ENCODE measurements around the gene MMP27. TPM values are rescaled to one million over a fixed set of nuclear protein-coding genes. Genes with fewer than 3 reads are reported as not detected.

Gene MMP27, protein sequence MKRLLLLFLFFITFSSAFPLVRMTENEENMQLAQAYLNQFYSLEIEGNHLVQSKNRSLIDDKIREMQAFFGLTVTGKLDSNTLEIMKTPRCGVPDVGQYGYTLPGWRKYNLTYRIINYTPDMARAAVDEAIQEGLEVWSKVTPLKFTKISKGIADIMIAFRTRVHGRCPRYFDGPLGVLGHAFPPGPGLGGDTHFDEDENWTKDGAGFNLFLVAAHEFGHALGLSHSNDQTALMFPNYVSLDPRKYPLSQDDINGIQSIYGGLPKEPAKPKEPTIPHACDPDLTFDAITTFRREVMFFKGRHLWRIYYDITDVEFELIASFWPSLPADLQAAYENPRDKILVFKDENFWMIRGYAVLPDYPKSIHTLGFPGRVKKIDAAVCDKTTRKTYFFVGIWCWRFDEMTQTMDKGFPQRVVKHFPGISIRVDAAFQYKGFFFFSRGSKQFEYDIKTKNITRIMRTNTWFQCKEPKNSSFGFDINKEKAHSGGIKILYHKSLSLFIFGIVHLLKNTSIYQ
- total RNA-seq (2022; extraction: Qiagen RNA extraction; ENCODE audit: low read depth): not detected in 5 replicates

DNA sequence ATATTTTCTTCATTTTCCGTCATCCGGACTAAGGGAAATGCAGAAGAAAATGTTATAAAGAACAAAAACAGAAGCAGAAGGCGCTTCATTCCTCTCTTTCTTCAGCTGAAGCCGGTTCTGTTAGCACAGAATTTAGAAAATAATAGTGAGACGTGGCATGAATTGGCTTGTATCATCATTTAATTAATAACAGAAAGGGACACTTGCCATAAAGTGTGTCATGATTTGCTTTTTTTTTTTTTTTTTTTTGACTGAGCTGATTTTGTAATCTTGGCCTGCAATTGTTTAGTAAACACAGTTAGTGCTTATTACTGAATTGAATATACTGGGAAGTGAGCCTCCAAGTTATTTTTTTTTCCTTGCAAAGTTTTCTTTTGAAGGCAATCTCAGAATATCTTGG is at the start of gene MMP27:
Gene MMP27 (minus strand): TSS at position 144 of the 400 bp plus-strand sequence. CDS start 55 bp downstream, at position 89.

DNA sequence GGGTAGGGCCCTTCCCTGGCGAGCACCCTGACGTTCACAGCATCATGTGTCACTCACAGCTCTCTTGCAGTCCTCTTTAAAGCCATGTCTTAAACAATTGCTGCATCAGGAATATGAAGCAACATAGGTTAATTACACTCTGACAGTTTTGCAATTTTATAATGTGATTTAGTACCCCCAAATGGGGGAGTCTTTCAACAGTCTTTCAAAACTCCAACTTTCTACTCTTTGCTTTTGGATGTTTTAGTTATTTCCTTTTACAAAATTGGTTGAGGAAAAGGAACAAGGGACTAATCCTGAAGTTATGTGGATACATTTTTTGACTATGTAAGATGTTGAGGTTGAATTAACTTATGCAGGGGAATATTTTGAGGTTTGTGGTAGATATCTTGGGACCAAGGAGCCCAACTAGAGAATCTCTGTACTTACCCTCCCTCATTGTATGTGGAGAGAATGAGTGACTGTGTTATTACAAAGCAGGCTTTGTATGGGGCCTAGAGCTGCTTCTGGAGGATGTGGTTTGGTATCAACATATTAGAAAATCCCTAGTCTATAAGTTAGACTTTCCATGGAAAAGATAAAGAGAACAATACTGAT is 19.4 kb upstream of the MMP27 start, which contains the start of gene MMP8:
Gene MMP8 (minus strand): TSS at position 51 of the 597 bp plus-strand sequence. CDS start 99 bp downstream, outside the sequence.

Other genes with a start within 250 kb of the MMP27 start
- 20.9 to 30.7 TPM (median 24.7 TPM) in 5 replicates for gene MMP7, start 175.0 kb downstream of the MMP27 start, total RNA-seq (2022; extraction: Qiagen RNA extraction; ENCODE audit: low read depth)
- gene MMP20, start 80.4 kb downstream of the MMP27 start, total RNA-seq (2022; extraction: Qiagen RNA extraction; ENCODE audit: low read depth): 0.09 TPM in 1 of 5 replicates, not detected in the others
- not detected in 5 replicates for gene MMP8, start 19.2 kb upstream of the MMP27 start, total RNA-seq (2022; extraction: Qiagen RNA extraction; ENCODE audit: low read depth)
- 1.1 to 2.3 TPM (median 1.5 TPM) in 5 replicates for gene MMP10, start 74.9 kb upstream of the MMP27 start, total RNA-seq (2022; extraction: Qiagen RNA extraction; ENCODE audit: low read depth)
- 0.71 to 1.4 TPM (median 1.1 TPM) in 5 replicates for gene MMP1, start 92.4 kb upstream of the MMP27 start, total RNA-seq (2022; extraction: Qiagen RNA extraction; ENCODE audit: low read depth)
- 0.31 to 0.45 TPM in 2 of 5 replicates, not detected in the others for gene MMP3, start 137.8 kb upstream of the MMP27 start, total RNA-seq (2022; extraction: Qiagen RNA extraction; ENCODE audit: low read depth)
- 0.08 TPM in 1 of 5 replicates, not detected in the others for gene MMP12, start 169.2 kb upstream of the MMP27 start, total RNA-seq (2022; extraction: Qiagen RNA extraction; ENCODE audit: low read depth)
- gene MMP13, start 250.0 kb upstream of the MMP27 start, total RNA-seq (2022; extraction: Qiagen RNA extraction; ENCODE audit: low read depth): not detected in 5 replicates

All from A549 treated with RU486 at 1 μM for 4 hours (cell line).